GM12878 (cell line): ENCODE results near the gene NAPEPLD. TPM values are rescaled to one million over a fixed set of nuclear protein-coding genes. Genes with fewer than 3 reads are reported as not detected.

Source experiments
- ATAC-seq: fragments of 200-7000 bp; cut with Tn5 transposase; 3 replicates; pipeline ENCODE4 v1.9.1; 2020; ENCODE audit warnings: mild to moderate bottlenecking, moderate library complexity
- BruUV-seq: library from RNA; stranded (reverse); fragments of 400-500 nt; replicated peaks from 2 replicates; lab custom pipeline; 2021; lab: Mats Ljungman, UMichigan
- CTCF ChIA-PET: fragments of 300-600 bp; sonication (Branson Sonifier 250); formaldehyde crosslinking; extraction: SDS; loops from one replicate; lab custom pipeline; 2021; ENCODE audit warnings: inconsistent platforms; lab: Yijun Ruan, JAX
- POLR2A ChIA-PET: fragments of 350-600 bp; formaldehyde crosslinking; extraction: SDS; loops from one replicate; lab custom pipeline; 2021; ENCODE audit warnings: inconsistent platforms; lab: Charles Lee
- RAD21 ChIA-PET: fragments of 300-600 bp; sonication (Branson Sonifier 250); formaldehyde crosslinking; loops from one replicate; lab custom pipeline; 2023; ENCODE audit warnings: antibody characterized with exemption; ENCODE audit not compliant: unreplicated experiment; lab: Charles Lee
- SMC1A ChIA-PET: fragments of 300-600 bp; sonication (Branson Sonifier 250); formaldehyde crosslinking; loops from one replicate; lab custom pipeline; 2023; ENCODE audit not compliant: unreplicated experiment, uncharacterized antibody; lab: Charles Lee
- DNase-seq: peaks from one replicate; pipeline ENCODE4 v3.0.0-alpha.2; 2011; ENCODE audit warnings: low read depth, low spot score
- FAIRE-seq: peaks from 3 replicates; lab custom pipeline; 2011; peaks lifted over from hg19 to GRCh38; lab: Jason Lieb, UNC
- H2AFZ ChIP-seq: 2 replicates; pipeline ENCODE4 v1.6.0; 2011; ENCODE audit warnings: low read depth, low read length, control low read depth; ENCODE audit not compliant: control insufficient read depth
- H3K27ac ChIP-seq: 2 replicates; pipeline ENCODE4 v1.5.1; 2011; ENCODE audit warnings: control low read depth; ENCODE audit not compliant: control insufficient read depth, insufficient read depth
- H3K27me3 ChIP-seq, 2 experiments: replicated peaks in 1 of 2; 2 replicates each; pipeline versions ENCODE4 v1.6.0 to v1.6.1; 2011; ENCODE audit warnings: low read length in 1 of 2; ENCODE audit not compliant: control insufficient read depth in 2 of 2, insufficient read depth in 2 of 2
- H3K36me3 ChIP-seq, 2 experiments: 2 replicates each; pipeline ENCODE4 v1.5.1; 2011; ENCODE audit warnings: low read length in 1 of 2; ENCODE audit not compliant: control insufficient read depth in 2 of 2, insufficient read depth in 2 of 2
- H3K4me1 ChIP-seq: 2 replicates; pipeline ENCODE4 v1.6.1; 2011; ENCODE audit warnings: mild to moderate bottlenecking, low read length, moderate library complexity, mixed read lengths; ENCODE audit not compliant: control insufficient read depth, insufficient read depth
- H3K4me2 ChIP-seq: 2 replicates; pipeline ENCODE4 v1.6.0; 2011; ENCODE audit warnings: control low read depth; ENCODE audit not compliant: control insufficient read depth, insufficient read depth
- H3K4me3 ChIP-seq: fragments of 200-600 bp; sonication (generic); 2 replicates; pipeline ENCODE4 v1.5.1; 2016
- H3K79me2 ChIP-seq: 2 replicates; pipeline ENCODE4 v1.6.0; 2011; ENCODE audit warnings: low read length; ENCODE audit not compliant: control insufficient read depth, insufficient read depth
- H3K9ac ChIP-seq: 2 replicates; pipeline ENCODE4 v1.8.0; 2011; ENCODE audit warnings: low read length, control low read depth, mixed read lengths; ENCODE audit not compliant: control insufficient read depth, insufficient read depth
- H3K9me3 ChIP-seq: replicated peaks from 3 replicates; pipeline ENCODE4 v1.5.1; 2011; ENCODE audit warnings: mild to moderate bottlenecking, low read length; ENCODE audit not compliant: control insufficient read depth, insufficient read depth
- H4K20me1 ChIP-seq: 2 replicates; pipeline ENCODE4 v1.6.0; 2011; ENCODE audit not compliant: control insufficient read depth, insufficient read depth
- CREM ChIP-seq: IDR thresholded peaks from 2 replicates; pipeline ENCODE4 v1.6.1; 2014; ENCODE audit warnings: antibody characterized with exemption, low read depth
- EP300 ChIP-seq, 2 experiments: fragments of 150-350 bp in 1 of 2; IDR thresholded peaks; 2 replicates each; pipeline ENCODE4 v1.6.1; 2011 to 2012; ENCODE audit warnings: low read depth in 2 of 2, low read length in 2 of 2, borderline replicate concordance in 1 of 2, improper control_type of control experiment in 1 of 2, inconsistent platforms in 1 of 2; ENCODE audit not compliant: control insufficient read depth in 1 of 2
- MEF2A ChIP-seq: IDR thresholded peaks from 2 replicates; pipeline ENCODE4 v1.6.1; 2011; ENCODE audit warnings: low read depth, mild to moderate bottlenecking, low read length, moderate library complexity; ENCODE audit not compliant: insufficient read depth
- MTA2 ChIP-seq: fragments of 450-650 bp; IDR thresholded peaks from 2 replicates; pipeline ENCODE4 v1.6.1; 2016; ENCODE audit warnings: low read depth, mild to moderate bottlenecking, moderate library complexity
- NFYA ChIP-seq: IDR thresholded peaks from 2 replicates; pipeline ENCODE4 v1.6.1; 2011; ENCODE audit warnings: low read depth, mild to moderate bottlenecking, low read length, improper control_type of control experiment, borderline replicate concordance
- NR2F1 ChIP-seq: fragments of 450-650 bp; conservative IDR thresholded peaks from 2 replicates; pipeline ENCODE4 v1.6.1; 2017; ENCODE audit warnings: mild to moderate bottlenecking
- PML ChIP-seq: IDR thresholded peaks from 2 replicates; pipeline ENCODE4 v1.6.1; 2012; ENCODE audit warnings: low read length, inconsistent platforms
- RBBP5 ChIP-seq: fragments of 200-600 bp; sonication (generic); conservative IDR thresholded peaks from 2 replicates; pipeline ENCODE4 v1.6.1; 2016
- RELA ChIP-seq: fragments of 450-650 bp; IDR thresholded peaks from 2 replicates; pipeline ENCODE4 v1.8.0; 2014; ENCODE audit warnings: borderline replicate concordance; ENCODE audit not compliant: partially characterized antibody
- SKIL ChIP-seq: fragments of 450-650 bp; IDR thresholded peaks from 2 replicates; pipeline ENCODE4 v1.6.1; 2017; ENCODE audit warnings: mild to moderate bottlenecking, low read depth, inconsistent platforms; ENCODE audit not compliant: poor library complexity, severe bottlenecking
- SRF ChIP-seq, 2 experiments: IDR thresholded peaks; 2 replicates each; pipeline ENCODE4 v1.6.1; 2011; ENCODE audit warnings: low read depth in 2 of 2, low read length in 2 of 2, mild to moderate bottlenecking in 1 of 2, moderate library complexity in 1 of 2
- TARDBP ChIP-seq: IDR thresholded peaks from 2 replicates; pipeline ENCODE4 v1.6.1; 2016; ENCODE audit warnings: borderline replicate concordance
- ZNF274 ChIP-seq: IDR thresholded peaks from one replicate; pipeline ENCODE4 v1.8.0; 2011; ENCODE audit not compliant: insufficient read length, insufficient read depth
- ZNF592 ChIP-seq: fragments of 450-650 bp; IDR thresholded peaks from 2 replicates; pipeline ENCODE4 v1.6.1; 2017; ENCODE audit warnings: mild to moderate bottlenecking, moderate library complexity
- WGBS: methylation state at CpG from one replicate; pipeline ENCODE4 v1.1.6; 2016; ENCODE audit warnings: low lambda C conversion rate; ENCODE audit not compliant: insufficient replicate concordance, insufficient coverage; ENCODE audit errors: missing lambda C conversion rate; 5-methylcytosine and 5-hydroxymethylcytosine counted together
- in situ Hi-C: fragments of 300-500 bp; cut with MboI; formaldehyde crosslinking; loops from 9 replicates; pipeline ENCODE4 v1.14.3; 2018; ENCODE audit warnings: mixed read lengths
- intact Hi-C: fragments of 100-400 bp; cut with micrococcal nuclease; formaldehyde crosslinking; loops from one replicate; pipeline ENCODE4 v1.14.2; 2022; ENCODE audit not compliant: unreplicated experiment
- polyA plus RNA-seq, 11 experiments: library from polyadenylated mRNA; depleted of rRNA in 4 of 11; unstranded in 6 of 11; stranded (reverse) in 5 of 11; fragments of >200 nt; fragmentation: Nextera tagmentation in 4 of 11; fragmentation: Illumina TruSeq in 1 of 11; extraction: Ambion mirVana in 4 of 11; extraction: Trizol in 1 of 11; gene quantifications; 1 replicate in 1 of 11; 2 replicates in 10 of 11; pipeline versions ENCODE4 v1.2.1 to v1.2.3, GENCODE V29; 2011 to 2016; ENCODE audit warnings: inconsistent platforms in 2 of 11, missing spikeins in 2 of 11, low read depth in 1 of 11
- total RNA-seq, 4 experiments: library from RNA; depleted of rRNA in 3 of 4; stranded (reverse); fragments of >200 nt in 3 of 4; fragmentation: Illumina TruSeq in 1 of 4; extraction: Trizol in 1 of 4; gene quantifications; 2 replicates each; pipeline versions ENCODE4 v1.2.1 to v1.2.3, GENCODE V29; 2013 to 2021

Gene NAPEPLD
- total and polyA plus RNA-seq, 10 of the 15 experiments (the other 5 are each of a cell fraction or from before 2014, with no cell fraction given) = 6.0 to 16.2 (median 8.6) TPM

- TF ChIP-seq RELA (no peak), ZNF274 (no peak), SRF (IDR thresholded peaks at IDR 0.05; ENCODE audit: low read depth in 2 of 2, low read length in 2 of 2) (no peak), SKIL (no peak)
- TF ChIP-seq, all 136 proteins: peak for 0
Measured at GRCh38 chr7:103106005-103106702, 42.7 kb downstream of the NAPEPLD start (continued).

- ChIA-PET CTCF (interaction anchor here (0.6 to 1.0 kb wide), 2 partner anchors 9 to 16 kb away, joined by 4 to 5 read pairs; no protein-coding TSS in a partner anchor), RAD21 (no interaction called here), POLR2A (no interaction called here), SMC1A (interaction anchor here (0.5 kb wide), 1 partner anchor 41 kb away, joined by 4 read pairs; no protein-coding TSS in a partner anchor)
- H3K36me3 ChIP-seq = peaks cover 0 to 13% of the 10 kb centered on the region in 2 experiments; a peak in 2 of 4 replicates
- in situ Hi-C loops (no loop called here), intact Hi-C loops (no loop called here)
- no peak overlapping the region for H3K27ac ChIP-seq
- H3K27me3 ChIP-seq = no peaks in the 10 kb centered on the region
- H3K4me1 ChIP-seq = no peaks in the 10 kb centered on the region
- no peak for ATAC-seq
- no peaks in the 10 kb centered on the region for H3K79me2 ChIP-seq
- H2AFZ ChIP-seq = no peak overlapping the region
- H4K20me1 ChIP-seq = no peaks in the 10 kb centered on the region
- H3K4me2 ChIP-seq = no peak overlapping the region
- WGBS = 46% methylated on average over 2 of the region's 2 CpGs
- no TSS peak for BruUV-seq
- H3K4me3 ChIP-seq = no peak overlapping the region
- no peaks in the 10 kb centered on the region for H3K9me3 ChIP-seq
- no peak for DNase-seq
- no peak for FAIRE-seq
- no peak overlapping the region for H3K9ac ChIP-seq
- TF ChIP-seq TARDBP (no peak), PML (no peak), NR2F1 (no peak), ZNF592 (no peak), SKIL (no peak), MEF2A (no peak), CREM (no peak), EP300 (IDR thresholded peaks at IDR 0.05; ENCODE audit: borderline replicate concordance in 1 of 2, control insufficient read depth in 1 of 2, low read depth in 2 of 2, low read length in 2 of 2) (no peak), NFYA (no peak), RBBP5 (no peak), MTA2 (no peak)
Measured at GRCh38 chr7:103101543-103101942, 47.4 kb downstream of the NAPEPLD start.
